GM18519 (cell line): ENCODE measurements around the gene CHMP4A.

Experiments
- ATAC-seq: cut with Tn5 transposase; IDR thresholded peaks from one replicate; pipeline ENCODE4 v1.9.1; 2021; ENCODE audit warnings: mild to moderate bottlenecking, moderate library complexity; ENCODE audit not compliant: unreplicated experiment, low FRiP score

CHMP4A gene

DNA sequence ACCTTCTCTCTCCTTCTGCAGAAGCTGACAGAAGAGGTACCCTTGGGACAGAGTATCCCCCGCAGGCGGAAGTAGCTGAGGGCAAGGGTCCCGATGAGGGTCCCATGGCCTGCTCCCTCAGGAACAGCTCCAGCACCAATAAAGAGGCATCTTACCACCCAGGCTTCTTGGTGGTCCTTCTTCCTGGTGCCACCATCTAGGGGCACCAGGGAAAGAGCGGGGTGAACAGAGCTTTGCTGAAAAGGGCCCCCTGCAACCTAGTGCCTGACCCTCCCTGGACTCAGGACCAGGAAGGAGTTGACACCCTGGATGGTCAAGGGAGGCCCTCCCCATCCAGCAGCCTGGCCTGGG is 52.8 kb downstream of the CHMP4A start:
- ATAC-seq: no peak

DNA sequence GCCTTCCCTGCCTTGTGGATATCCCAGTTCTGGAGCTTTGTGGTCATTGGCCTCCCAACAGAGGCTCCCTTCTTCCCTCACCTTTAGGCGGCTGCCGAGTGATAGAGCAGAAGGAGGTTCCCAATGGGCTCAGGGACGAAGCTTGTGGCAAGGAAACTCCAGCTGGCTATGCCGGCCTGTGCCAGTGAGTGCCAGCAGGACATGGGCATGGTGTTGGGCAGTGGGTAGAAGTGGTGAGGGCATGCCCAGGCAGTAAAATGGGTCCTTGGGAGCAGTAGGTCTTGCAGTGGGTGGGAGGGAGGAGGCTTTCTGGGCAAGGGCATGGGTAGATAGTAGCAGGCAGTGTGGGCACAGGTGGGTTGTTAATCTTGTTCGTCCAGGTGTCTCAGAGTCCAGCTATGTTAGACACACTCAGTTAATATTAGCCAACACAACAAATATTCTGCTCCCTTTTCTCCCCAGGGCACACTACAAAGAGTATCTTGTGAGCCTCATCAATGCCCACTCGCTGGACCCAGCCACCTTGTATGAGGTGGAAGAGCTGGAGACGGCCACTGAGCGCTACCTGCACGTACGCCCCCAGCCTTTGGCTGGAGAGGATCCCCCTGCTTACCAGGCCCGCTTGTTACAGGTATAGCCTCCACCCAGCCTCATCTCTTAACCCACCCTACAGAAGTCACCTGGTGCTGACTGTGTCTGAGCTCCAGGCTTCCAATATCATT is 53.4 kb downstream of the CHMP4A start:
- ATAC-seq: no peak
